ENCODE measurements around the gene ABCA6.

DNA sequence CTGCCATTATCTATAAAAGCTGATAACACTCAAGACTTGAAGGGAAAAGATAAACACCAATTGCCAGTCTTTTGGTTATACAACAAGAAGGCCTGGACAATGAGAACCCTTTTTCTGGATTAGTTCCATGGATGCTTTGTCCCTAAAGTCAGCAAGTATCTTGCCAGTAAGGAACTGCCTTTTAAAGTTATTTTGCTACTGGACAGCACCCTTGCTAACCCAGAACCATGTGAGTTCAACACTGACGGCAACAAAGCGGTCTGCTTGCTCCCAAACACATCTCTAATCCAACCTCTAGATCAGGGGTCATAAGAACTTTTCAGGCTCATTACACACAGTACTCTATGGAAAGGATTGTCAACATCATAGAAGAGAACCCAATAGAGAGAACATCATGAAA lies 25.3 kb upstream of the ABCA6 start:
- TF ChIP-seq YY1 (IDR thresholded peaks at IDR 0.05; ENCODE audit: insufficient read depth, insufficient read length): no peak
- TF ChIP-seq SUZ12 (IDR thresholded peaks at IDR 0.05; ENCODE audit: extremely low read depth, insufficient read depth, insufficient read length): no peak
